ENCODE measurements around the gene SLC1A5.
A peak's percentile ranks its signal among the peaks of the same experiment; 100 is the strongest.
"Not testable (repeated sequence)": the region's sequence is repeated elsewhere in the genome, so short reads cannot be mapped to it uniquely, and the experiment has no call there.

Gene SLC1A5

GRCh38 chr19:46798713-46799112 lies 10.3 kb upstream of the SLC1A5 start:
- DNase-seq (ENCODE audit: low spot score), result no peak

- no peak for DNase-seq (ENCODE audit: low spot score)
Observed at GRCh38 chr19:46797881-46798280, 9.5 kb upstream of the SLC1A5 start.

GRCh38 chr19:46791944-46792343 lies 3.5 kb upstream of the SLC1A5 start:
- no peak for DNase-seq (ENCODE audit: low spot score)

- DNase-seq (ENCODE audit: low spot score), result no peak
Observed at GRCh38 chr19:46789371-46789770, 977 bp upstream of the SLC1A5 start.

GRCh38 chr19:46788968-46789338 lies 559 bp upstream of the SLC1A5 start:
- DNase-seq (ENCODE audit: low spot score), result no peak

- DNase-seq (ENCODE audit: low spot score), result no peak
Observed at GRCh38 chr19:46787331-46788261, 798 bp downstream of the SLC1A5 start.

- DNase-seq (ENCODE audit: low spot score), result no peak
Observed at GRCh38 chr19:46787040-46787330, 1.4 kb downstream of the SLC1A5 start.

- DNase-seq (ENCODE audit: low spot score), result no peak
Observed at GRCh38 chr19:46786236-46787039, 2.0 kb downstream of the SLC1A5 start.

- DNase-seq (ENCODE audit: low spot score), result no peak
Observed at GRCh38 chr19:46785980-46786235, 2.5 kb downstream of the SLC1A5 start.

- no peak for DNase-seq (ENCODE audit: low spot score)
Observed at GRCh38 chr19:46785054-46785979, 3.1 kb downstream of the SLC1A5 start.

GRCh38 chr19:46784262-46785053 lies 3.9 kb downstream of the SLC1A5 start:
- DNase-seq (ENCODE audit: low spot score), result peak; percentile 85

- DNase-seq (ENCODE audit: low spot score), result no peak
Observed at GRCh38 chr19:46783670-46784069, 4.7 kb downstream of the SLC1A5 start.

GRCh38 chr19:46782355-46783019 lies 5.9 kb downstream of the SLC1A5 start:
- no peak for DNase-seq (ENCODE audit: low spot score)

- DNase-seq (ENCODE audit: low spot score), result not testable (repeated sequence)
Observed at GRCh38 chr19:46777956-46778645, 10.3 kb downstream of the SLC1A5 start.

GRCh38 chr19:46776927-46777911 lies 11.2 kb downstream of the SLC1A5 start:
- no peak for DNase-seq (ENCODE audit: low spot score)

- DNase-seq (ENCODE audit: low spot score), result no peak
Observed at GRCh38 chr19:46775642-46776258, 12.6 kb downstream of the SLC1A5 start.

GRCh38 chr19:46773018-46773399 lies 15.4 kb downstream of the SLC1A5 start:
- no peak for DNase-seq (ENCODE audit: low spot score)

- no peak for DNase-seq (ENCODE audit: low spot score)
Observed at GRCh38 chr19:46772170-46773017, 16.0 kb downstream of the SLC1A5 start.
